Measurements from ENCODE around the gene EPS8L3. TPM values are rescaled to one million over a fixed set of nuclear protein-coding genes. Genes with fewer than 3 reads are reported as not detected.

EPS8L3 gene
- total RNA-seq, 1 experiment from 2014 or later: 0.17 TPM

GRCh38 chr1:109730666-109731065, 33.1 kb downstream of the EPS8L3 start:
- DNase-seq (ENCODE audit: low spot score) (no peak), ATAC-seq (no peak)
- ChIA-PET POLR2A (no interaction called here), CTCF (no interaction called here)
- Mint-ChIP-seq H3K27me3 (ENCODE audit: low read depth) (peaks cover 39% of the 10 kb centered on the region), H3K4me3 (no peak overlapping the region), H3K27ac (no peak overlapping the region), H3K36me3 (peaks cover 20% of the 10 kb centered on the region), H3K4me1 (peaks cover 13% of the 10 kb centered on the region), H3K9me3 (peaks cover 32% of the 10 kb centered on the region)
- TF ChIP-seq ZNF512 (CRISPR knock-in tag; IDR thresholded peaks at IDR 0.05; ENCODE audit: borderline replicate concordance): no peak
- TF ChIP-seq ETV6 (CRISPR knock-in tag; IDR thresholded peaks at IDR 0.05): no peak
- no peak for TF ChIP-seq STAT6 (CRISPR knock-in tag; conservative IDR thresholded peaks at IDR 0.05; ENCODE audit: low read depth)
- TF ChIP-seq TEAD1 (CRISPR knock-in tag; IDR thresholded peaks at IDR 0.05): no peak
- no peak for TF ChIP-seq ARID4B (CRISPR knock-in tag; IDR thresholded peaks at IDR 0.05; ENCODE audit: borderline replicate concordance)
- no peak for TF ChIP-seq ZNF232 (CRISPR knock-in tag; IDR thresholded peaks at IDR 0.05)
- TF ChIP-seq ATF1 (CRISPR knock-in tag; IDR thresholded peaks at IDR 0.05): no peak
- no peak for TF ChIP-seq CREB1 (CRISPR knock-in tag; IDR thresholded peaks at IDR 0.05)
- no peak for TF ChIP-seq TCF7 (CRISPR knock-in tag; IDR thresholded peaks at IDR 0.05; ENCODE audit: low read depth)
- no peak for TF ChIP-seq NFATC4 (CRISPR knock-in tag; IDR thresholded peaks at IDR 0.05)
- TF ChIP-seq MAX (CRISPR knock-in tag; IDR thresholded peaks at IDR 0.05): no peak
- no peak for TF ChIP-seq ZBTB43 (CRISPR knock-in tag; IDR thresholded peaks at IDR 0.05)
- no peak for TF ChIP-seq FOXJ3 (CRISPR knock-in tag; IDR thresholded peaks at IDR 0.05; ENCODE audit: borderline replicate concordance)
- no peak for TF ChIP-seq ZNF396 (CRISPR knock-in tag; IDR thresholded peaks at IDR 0.05; ENCODE audit: borderline replicate concordance)
- TF ChIP-seq USF2 (CRISPR knock-in tag; IDR thresholded peaks at IDR 0.05): no peak
- TF ChIP-seq TP53 (CRISPR knock-in tag; IDR thresholded peaks at IDR 0.05): no peak
- no peak for TF ChIP-seq FOXP4 (CRISPR knock-in tag; IDR thresholded peaks at IDR 0.05)
- TF ChIP-seq NR3C1 (CRISPR knock-in tag; conservative IDR thresholded peaks at IDR 0.05; ENCODE audit: low read depth): no peak
- no peak for TF ChIP-seq ZNF263 (CRISPR knock-in tag; IDR thresholded peaks at IDR 0.05; ENCODE audit: low read depth)
- no peak for TF ChIP-seq EMX1 (CRISPR knock-in tag; IDR thresholded peaks at IDR 0.05)
